Gastroesophageal sphincter (tissue), 3 donors: ENCODE results near the gene SETSIP.

Source experiments
- EP300 ChIP-seq: sonication (generic); formaldehyde crosslinking; IDR thresholded peaks from one replicate; pipeline ENCODE4 v1.6.1; 2017; ENCODE audit warnings: antibody characterized with exemption, mild to moderate bottlenecking
- POLR2AphosphoS5 ChIP-seq: sonication (generic); formaldehyde crosslinking; IDR thresholded peaks from one replicate; pipeline ENCODE4 v1.6.1; 2017; ENCODE audit warnings: antibody characterized with exemption
- TF ChIP-seq, protein P1 (sequence below), 4 experiments: fragments of 200-600 bp in 2 of 4; fragments of 450-650 bp in 2 of 4; sonication (generic) in 1 of 4; IDR thresholded peaks; one replicate each; pipeline ENCODE4 v1.5.1; 2017 to 2019; ENCODE audit warnings: antibody characterized with exemption in 4 of 4, mild to moderate bottlenecking in 2 of 4, moderate library complexity in 2 of 4

- TF ChIP-seq POLR2AphosphoS5 (no peak), EP300 (no peak)
- TF ChIP-seq, protein P1, sequence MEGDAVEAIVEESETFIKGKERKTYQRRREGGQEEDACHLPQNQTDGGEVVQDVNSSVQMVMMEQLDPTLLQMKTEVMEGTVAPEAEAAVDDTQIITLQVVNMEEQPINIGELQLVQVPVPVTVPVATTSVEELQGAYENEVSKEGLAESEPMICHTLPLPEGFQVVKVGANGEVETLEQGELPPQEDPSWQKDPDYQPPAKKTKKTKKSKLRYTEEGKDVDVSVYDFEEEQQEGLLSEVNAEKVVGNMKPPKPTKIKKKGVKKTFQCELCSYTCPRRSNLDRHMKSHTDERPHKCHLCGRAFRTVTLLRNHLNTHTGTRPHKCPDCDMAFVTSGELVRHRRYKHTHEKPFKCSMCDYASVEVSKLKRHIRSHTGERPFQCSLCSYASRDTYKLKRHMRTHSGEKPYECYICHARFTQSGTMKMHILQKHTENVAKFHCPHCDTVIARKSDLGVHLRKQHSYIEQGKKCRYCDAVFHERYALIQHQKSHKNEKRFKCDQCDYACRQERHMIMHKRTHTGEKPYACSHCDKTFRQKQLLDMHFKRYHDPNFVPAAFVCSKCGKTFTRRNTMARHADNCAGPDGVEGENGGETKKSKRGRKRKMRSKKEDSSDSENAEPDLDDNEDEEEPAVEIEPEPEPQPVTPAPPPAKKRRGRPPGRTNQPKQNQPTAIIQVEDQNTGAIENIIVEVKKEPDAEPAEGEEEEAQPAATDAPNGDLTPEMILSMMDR (IDR thresholded peaks at IDR 0.05) = no peak
Measured at GRCh38 chr1:92118826-92119225, 43.6 kb upstream of the SETSIP start.
